CD4-positive, alpha-beta T cell (primary cell): ENCODE data around the gene NME3. TPM values are rescaled to one million over a fixed set of nuclear protein-coding genes. Genes with fewer than 3 reads are reported as not detected.

Experiments used
- ATAC-seq: fragments of 200-7000 bp; cut with Tn5 transposase; one replicate; pipeline ENCODE4 v1.10.0; 2022; ENCODE audit warnings: mild to moderate bottlenecking; ENCODE audit not compliant: poor library complexity
- CTCF ChIA-PET: fragments of 350-600 bp; sonication (Branson Sonifier 250); formaldehyde crosslinking; loops from one replicate; lab custom pipeline; 2021; ENCODE audit warnings: antibody characterized with exemption, inconsistent platforms; lab: Charles Lee
- POLR2A ChIA-PET: fragments of 350-600 bp; sonication (Branson Sonifier 250); formaldehyde crosslinking; loops from one replicate; lab custom pipeline; 2021; ENCODE audit warnings: antibody characterized with exemption, inconsistent platforms; lab: Charles Lee
- DNase-seq, 14 experiments: peaks; one replicate each; pipeline ENCODE4 v3.0.0-alpha.2; 2013 to 2020; ENCODE audit warnings: mixed read lengths in 2 of 14
- H3K27ac ChIP-seq, 2 donors: one replicate each; pipeline versions ENCODE4 v1.5.1 to v1.7.0; 2013; ENCODE audit warnings: low read length in 2 of 2, low read depth in 1 of 2, mild to moderate bottlenecking in 1 of 2
- H3K27me3 ChIP-seq, 2 experiments: 1 replicate in 1 of 2; 2 replicates in 1 of 2; pipeline versions ENCODE4 v1.6.1 to v1.7.0; 2013; ENCODE audit warnings: low read length in 2 of 2, control low read depth in 1 of 2, mild to moderate bottlenecking in 1 of 2, moderate library complexity in 1 of 2; ENCODE audit not compliant: insufficient read depth in 2 of 2, control insufficient read depth in 1 of 2
- H3K36me3 ChIP-seq: one replicate; pipeline ENCODE4 v1.6.1; 2013; ENCODE audit warnings: low read length, control low read depth; ENCODE audit not compliant: insufficient read depth
- H3K4me1 ChIP-seq: one replicate; pipeline ENCODE4 v1.6.1; 2013; ENCODE audit warnings: low read length, control low read depth; ENCODE audit not compliant: insufficient read depth
- H3K4me3 ChIP-seq: one replicate; pipeline ENCODE4 v1.5.1; 2013; ENCODE audit warnings: mild to moderate bottlenecking, low read length, moderate library complexity
- H3K9me3 ChIP-seq, 2 experiments: 1 replicate in 1 of 2; 2 replicates in 1 of 2; pipeline versions ENCODE4 v1.6.1 to v1.7.0; 2013; ENCODE audit warnings: low read length in 2 of 2, mild to moderate bottlenecking in 2 of 2, control low read depth in 1 of 2, moderate library complexity in 1 of 2; ENCODE audit not compliant: control insufficient read depth in 1 of 2, insufficient read depth in 1 of 2
- H3K27ac Mint-ChIP-seq: one replicate; pipeline ENCODE4 v1.8.0; 2020; ENCODE audit warnings: mixed read lengths
- H3K27me3 Mint-ChIP-seq: one replicate; pipeline ENCODE4 v1.8.0; 2021; ENCODE audit warnings: mixed read lengths
- H3K36me3 Mint-ChIP-seq: one replicate; pipeline ENCODE4 v1.8.0; 2021; ENCODE audit warnings: low read depth, mixed read lengths
- H3K4me1 Mint-ChIP-seq: one replicate; pipeline ENCODE4 v1.8.0; 2021; ENCODE audit warnings: low read depth, mixed read lengths
- H3K4me3 Mint-ChIP-seq: one replicate; pipeline ENCODE4 v1.8.0; 2020; ENCODE audit warnings: mild to moderate bottlenecking, mixed read lengths
- H3K9me3 Mint-ChIP-seq: one replicate; pipeline ENCODE4 v1.8.0; 2020; ENCODE audit warnings: mixed read lengths
- intact Hi-C, 2 experiments: fragments of 100-400 bp; cut with DNase I in 1 of 2; cut with micrococcal nuclease in 1 of 2; formaldehyde crosslinking; loops; one replicate each; pipeline versions ENCODE4 v1.15.1 to v1.9.0; 2023 to 2025; cut with DNase I, micrococcal nuclease
- total RNA-seq, 174 experiments: library from RNA in 2 of 174; stranded (reverse) in 2 of 174; gene quantifications; one replicate each; pipeline ENCODE4 v1.2.3 and lab custom pipeline; 2021 to 2026
- TF ChIP-seq, protein P1 (sequence below): fragments of 200-600 bp; IDR thresholded peaks from one replicate; pipeline ENCODE4 v1.8.0; 2022; ENCODE audit warnings: antibody characterized with exemption, mild to moderate bottlenecking

Gene NME3
- total RNA-seq, 2 experiments from 2014 or later = 46.2 to 54.2 TPM

- Mint-ChIP-seq H3K36me3 (peaks cover 5% of the 10 kb centered on the region), H3K27ac (no peak overlapping the region), H3K27me3 (no peaks in the 10 kb centered on the region), H3K4me3 (no peak overlapping the region), H3K4me1 (no peaks in the 10 kb centered on the region), H3K9me3 (peaks cover 3% of the 10 kb centered on the region)
- Histone ChIP-seq H3K9me3 (peaks cover 11 to 25% of the 10 kb centered on the region in 2 experiments), H3K27me3 (no peaks in the 10 kb centered on the region), H3K27ac (no peak overlapping the region), H3K4me3 (no peak overlapping the region), H3K4me1 (no peaks in the 10 kb centered on the region), H3K36me3 (peaks cover 6% of the 10 kb centered on the region)
- TF ChIP-seq, protein P1, sequence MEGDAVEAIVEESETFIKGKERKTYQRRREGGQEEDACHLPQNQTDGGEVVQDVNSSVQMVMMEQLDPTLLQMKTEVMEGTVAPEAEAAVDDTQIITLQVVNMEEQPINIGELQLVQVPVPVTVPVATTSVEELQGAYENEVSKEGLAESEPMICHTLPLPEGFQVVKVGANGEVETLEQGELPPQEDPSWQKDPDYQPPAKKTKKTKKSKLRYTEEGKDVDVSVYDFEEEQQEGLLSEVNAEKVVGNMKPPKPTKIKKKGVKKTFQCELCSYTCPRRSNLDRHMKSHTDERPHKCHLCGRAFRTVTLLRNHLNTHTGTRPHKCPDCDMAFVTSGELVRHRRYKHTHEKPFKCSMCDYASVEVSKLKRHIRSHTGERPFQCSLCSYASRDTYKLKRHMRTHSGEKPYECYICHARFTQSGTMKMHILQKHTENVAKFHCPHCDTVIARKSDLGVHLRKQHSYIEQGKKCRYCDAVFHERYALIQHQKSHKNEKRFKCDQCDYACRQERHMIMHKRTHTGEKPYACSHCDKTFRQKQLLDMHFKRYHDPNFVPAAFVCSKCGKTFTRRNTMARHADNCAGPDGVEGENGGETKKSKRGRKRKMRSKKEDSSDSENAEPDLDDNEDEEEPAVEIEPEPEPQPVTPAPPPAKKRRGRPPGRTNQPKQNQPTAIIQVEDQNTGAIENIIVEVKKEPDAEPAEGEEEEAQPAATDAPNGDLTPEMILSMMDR = no peak
- intact Hi-C loops = no loop called here
- ChIA-PET POLR2A (no interaction called here), CTCF (no interaction called here)
- DNase-seq = no peak
- no peak for ATAC-seq
These were observed 23.7 kb upstream of the NME3 start for GRCh38 chr16:1794908-1795666.

DNA sequence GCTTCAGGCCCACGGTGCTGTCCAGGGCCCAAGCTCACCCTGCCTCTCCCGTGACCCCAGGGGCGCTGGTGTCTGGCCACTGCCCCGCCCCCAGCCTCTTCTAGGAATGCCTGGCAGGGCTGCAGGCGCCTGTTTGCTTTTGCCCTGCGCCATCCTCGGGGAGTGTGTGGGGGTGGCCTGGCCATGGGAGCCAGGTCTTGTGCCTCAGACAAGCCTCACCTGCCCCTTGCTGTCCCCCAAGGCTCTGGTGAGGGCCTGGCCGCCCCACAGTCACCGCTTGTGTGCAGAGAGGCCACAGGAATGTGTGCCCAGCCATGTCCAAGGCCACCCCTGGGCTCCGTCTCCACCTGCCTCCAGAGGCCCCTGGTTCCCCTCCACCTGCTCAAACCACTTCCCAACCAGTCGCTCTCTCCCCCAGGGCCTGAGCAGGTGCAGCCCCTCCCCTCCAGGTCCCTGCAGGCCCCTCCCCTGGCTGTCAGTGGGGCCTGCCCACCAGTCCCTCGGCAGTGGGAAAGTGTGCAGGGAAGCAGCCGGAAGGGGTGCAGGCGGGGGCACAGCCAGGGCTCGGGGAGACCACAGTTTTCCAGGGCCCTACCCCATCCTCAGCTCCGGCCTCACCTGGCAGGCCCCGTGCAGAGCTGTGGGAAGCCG, 23.0 kb upstream of the NME3 start:
- no peaks in the 10 kb centered on the region for H3K27me3 ChIP-seq
- H3K4me1 ChIP-seq = no peaks in the 10 kb centered on the region
- H3K4me1 Mint-ChIP-seq = no peaks in the 10 kb centered on the region
- H3K36me3 Mint-ChIP-seq = peaks cover 4% of the 10 kb centered on the region
- peaks cover 3% of the 10 kb centered on the region for H3K9me3 Mint-ChIP-seq
- no peaks in the 10 kb centered on the region for H3K27me3 Mint-ChIP-seq
- H3K27ac Mint-ChIP-seq = no peak overlapping the region
- H3K4me3 ChIP-seq = no peak overlapping the region
- H3K9me3 ChIP-seq = peaks cover 11 to 19% of the 10 kb centered on the region in 2 experiments
- POLR2A ChIA-PET = interaction anchor here (2.2 kb wide), 1 partner anchor 12 kb away, joined by 9 read pairs; the partner anchor contains the start of genes NUBP2 and SPSB3
- no peak overlapping the region for H3K27ac ChIP-seq
- intact Hi-C loops = no loop called here
- ATAC-seq (no peak), DNase-seq (peak in 1 of 14 experiments; percentile 20)
- CTCF ChIA-PET = no interaction called here
- H3K36me3 ChIP-seq = peaks cover 6% of the 10 kb centered on the region
- TF ChIP-seq, protein P1 = no peak
- no peak overlapping the region for H3K4me3 Mint-ChIP-seq

GRCh38 chr16:1793578-1794220, 22.4 kb upstream of the NME3 start, which contains the start of gene IGFALS:
TSS of gene IGFALS (minus strand) at chr16:1793705. CDS start at chr16:1793652, 53 bp downstream.
- intact Hi-C loops = no loop called here
- ATAC-seq (no peak), DNase-seq (peak in 1 of 14 experiments; percentile 16)
- Histone ChIP-seq H3K27me3 (no peaks in the 10 kb centered on the region), H3K4me1 (no peaks in the 10 kb centered on the region), H3K4me3 (no peak within 1 kb of the TSS), H3K36me3 (peaks cover 12% of the 10 kb centered on the region), H3K27ac (no peak within 1 kb of the TSS), H3K9me3 (peaks cover 11 to 15% of the 10 kb centered on the region in 2 experiments)
- POLR2A ChIA-PET = interaction anchor here (2.2 kb wide), 1 partner anchor 11 kb away, joined by 9 read pairs; the partner anchor contains the start of genes NUBP2 and SPSB3
- CTCF ChIA-PET = no interaction called here
- TF ChIP-seq, protein P1 = no peak
- Mint-ChIP-seq H3K4me3 (no peak within 1 kb of the TSS), H3K27me3 (no peaks in the 10 kb centered on the region), H3K36me3 (peaks cover 10% of the 10 kb centered on the region), H3K4me1 (no peaks in the 10 kb centered on the region), H3K27ac (no peak within 1 kb of the TSS), H3K9me3 (peaks cover 3% of the 10 kb centered on the region)
